GM21528 (cell line): ENCODE measurements around the gene PDE11A.

Source experiments
- ATAC-seq: cut with Tn5 transposase; IDR thresholded peaks from one replicate; pipeline ENCODE4 v1.9.1; 2021; ENCODE audit warnings: mild to moderate bottlenecking, moderate library complexity; ENCODE audit not compliant: unreplicated experiment, low FRiP score

PDE11A gene

DNA sequence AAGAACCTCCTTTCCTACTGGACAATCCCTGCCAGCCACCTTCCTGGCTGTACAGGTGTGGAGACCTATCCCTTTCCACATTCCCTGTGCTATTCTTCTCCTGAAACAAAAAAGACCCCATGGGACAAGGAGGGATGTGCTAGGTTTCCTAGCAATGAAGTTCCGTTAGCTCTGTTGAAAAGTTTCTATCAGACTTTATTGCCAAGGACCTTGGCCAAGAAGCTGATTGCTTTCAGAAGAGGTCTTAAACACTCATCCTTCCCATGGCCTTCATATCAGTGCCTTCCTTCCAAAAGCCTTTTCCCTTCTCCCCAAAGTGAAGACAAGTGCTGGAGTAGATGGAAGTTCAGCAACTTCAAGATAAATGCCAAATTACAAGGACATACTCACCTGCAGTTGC lies 485.2 kb downstream of the PDE11A start:
- no peak for ATAC-seq

GRCh38 chr2:177586154-177586553 lies 486.4 kb downstream of the PDE11A start:
- no peak for ATAC-seq

DNA sequence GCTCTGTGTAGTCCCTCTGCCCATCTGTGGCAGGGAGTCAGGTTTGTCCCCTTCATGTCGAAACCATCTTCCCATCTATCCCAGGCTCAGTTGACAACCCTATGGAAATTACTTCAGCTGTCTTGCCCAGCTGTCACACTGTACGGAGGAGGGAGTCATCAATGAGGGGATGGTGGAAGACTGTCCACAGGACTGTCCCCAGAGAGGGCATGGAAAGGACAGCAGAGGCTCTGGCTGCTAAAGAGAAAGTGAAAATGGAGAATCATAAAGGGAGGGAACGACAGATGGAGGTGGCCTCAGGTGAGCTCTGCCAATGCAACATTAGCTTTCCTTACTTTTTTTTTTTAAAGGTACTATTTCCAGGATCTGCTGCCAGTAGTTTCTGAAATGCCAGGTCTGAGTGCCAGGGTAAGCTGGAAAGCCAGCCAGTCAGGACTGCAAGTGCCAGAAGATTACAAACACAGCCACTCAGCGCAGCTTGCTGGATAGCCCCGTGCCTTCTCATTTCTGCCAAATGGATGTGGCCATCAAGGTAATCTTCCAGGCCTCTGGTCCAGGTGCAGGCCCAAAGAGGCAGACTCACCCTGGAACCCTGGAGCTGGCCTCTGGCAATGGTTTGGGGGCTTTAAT lies 487.2 kb downstream of the PDE11A start:
- ATAC-seq, result no peak

DNA sequence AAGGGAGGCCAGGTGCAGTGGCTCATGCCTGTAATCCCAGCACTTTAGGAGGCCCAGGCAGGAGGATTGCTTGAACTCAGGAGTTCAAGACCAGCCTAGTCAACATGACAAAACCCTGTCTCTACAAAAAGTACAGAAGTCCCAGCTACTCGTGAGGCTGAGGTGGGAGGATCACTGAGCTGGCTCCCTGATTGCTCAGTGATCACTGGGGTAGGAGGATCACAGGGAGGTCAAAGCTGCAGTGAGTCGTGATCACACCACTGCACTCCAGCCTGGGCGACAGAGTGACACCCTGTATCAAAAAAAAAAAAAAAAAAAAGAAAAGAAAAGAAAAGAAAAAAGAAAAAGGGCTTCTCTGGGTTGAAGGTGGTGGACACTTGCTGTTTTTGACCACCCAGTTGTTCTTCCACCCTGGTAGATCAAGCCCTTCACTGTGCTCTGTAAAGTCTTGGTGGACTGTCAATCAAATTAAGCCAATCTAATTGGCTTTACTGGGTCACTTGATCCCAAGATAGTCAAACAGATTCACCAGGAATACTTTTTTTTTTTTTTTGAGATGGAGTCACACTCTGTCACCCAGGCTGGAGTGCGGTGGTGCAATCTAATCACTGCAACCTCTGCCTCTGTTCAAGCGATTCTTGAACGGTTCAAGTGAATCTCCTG lies 488.4 kb downstream of the PDE11A start:
- no peak for ATAC-seq

GRCh38 chr2:177582000-177582399 lies 490.6 kb downstream of the PDE11A start:
- ATAC-seq, result no peak

DNA sequence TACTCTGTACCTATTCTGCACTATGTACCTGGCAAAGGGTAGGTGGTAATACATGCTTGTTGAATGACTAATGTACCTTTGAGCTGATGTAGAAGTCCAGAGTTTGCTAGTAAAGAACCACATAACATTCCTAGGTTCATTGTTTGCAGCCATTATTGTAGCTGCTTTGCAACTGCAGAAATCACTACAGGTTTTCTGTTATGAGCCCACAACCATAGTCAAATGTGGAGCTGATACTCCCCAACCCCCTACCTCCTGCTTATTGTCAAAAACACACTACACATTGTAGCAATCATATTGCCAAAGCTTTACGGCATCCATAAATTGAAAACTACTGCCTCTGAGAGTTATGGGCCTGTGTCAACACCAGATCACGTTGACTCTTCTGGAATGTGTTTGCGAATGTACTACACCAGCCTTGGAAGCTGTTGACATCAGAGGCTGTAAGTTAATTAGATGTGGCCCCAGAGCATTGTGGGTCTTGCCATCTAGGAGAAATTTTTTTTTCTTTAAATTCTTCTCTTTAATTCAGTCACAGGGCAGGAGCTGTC lies 493.0 kb downstream of the PDE11A start:
- ATAC-seq, result no peak

- no peak for ATAC-seq
These were observed 494.1 kb downstream of the PDE11A start for GRCh38 chr2:177578454-177578853.

DNA sequence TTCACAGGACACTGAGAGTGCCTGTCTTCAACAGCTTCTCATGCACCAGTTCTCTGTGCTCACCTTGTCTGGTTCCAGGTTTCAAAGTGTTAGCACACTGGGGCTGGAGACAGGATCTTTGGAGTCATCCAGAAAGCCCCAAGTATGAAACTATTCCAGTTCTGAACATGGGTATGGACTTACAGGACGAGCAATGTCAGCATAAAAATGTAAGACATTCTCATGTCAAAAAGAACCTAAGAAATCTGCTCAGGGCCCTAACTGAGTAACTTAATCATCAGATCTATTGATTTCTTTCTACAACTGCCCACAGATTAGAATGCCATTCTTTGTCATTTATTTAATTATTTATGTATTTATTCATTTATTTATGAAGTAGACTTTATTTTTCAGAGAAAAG lies 495.5 kb downstream of the PDE11A start:
- ATAC-seq, result no peak

DNA sequence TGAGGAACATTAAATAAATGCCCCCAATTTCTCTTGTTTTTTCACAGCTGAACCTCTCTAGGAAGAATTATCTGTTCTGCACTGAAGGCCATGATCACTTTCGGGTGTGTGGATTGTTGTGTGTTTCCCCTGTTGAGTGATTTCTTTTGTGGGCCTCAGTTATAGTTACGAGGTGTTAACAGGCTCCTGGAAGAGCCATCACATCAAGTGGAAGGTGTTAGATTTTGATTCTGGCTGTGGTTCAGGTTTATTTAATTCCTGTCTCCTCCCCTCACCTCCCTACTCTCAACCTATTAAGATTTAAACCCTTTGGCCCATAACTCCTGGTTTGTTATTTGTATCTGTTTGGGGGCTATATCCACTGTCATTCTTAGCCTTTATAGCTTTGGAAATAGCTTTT lies 497.2 kb downstream of the PDE11A start:
- ATAC-seq, result no peak

- ATAC-seq, result no peak
These were observed 498.2 kb downstream of the PDE11A start for GRCh38 chr2:177574356-177574755.
